ENCODE results near the gene ATAD3C. TPM values are rescaled to one million over a fixed set of nuclear protein-coding genes. Genes with fewer than 3 reads are reported as not detected.
"Not testable (repeated sequence)": the region's sequence is repeated elsewhere in the genome, so short reads cannot be mapped to it uniquely, and the experiment has no call there.

Gene ATAD3C
- total RNA-seq, 1 experiment from 2014 or later = not detected

DNA sequence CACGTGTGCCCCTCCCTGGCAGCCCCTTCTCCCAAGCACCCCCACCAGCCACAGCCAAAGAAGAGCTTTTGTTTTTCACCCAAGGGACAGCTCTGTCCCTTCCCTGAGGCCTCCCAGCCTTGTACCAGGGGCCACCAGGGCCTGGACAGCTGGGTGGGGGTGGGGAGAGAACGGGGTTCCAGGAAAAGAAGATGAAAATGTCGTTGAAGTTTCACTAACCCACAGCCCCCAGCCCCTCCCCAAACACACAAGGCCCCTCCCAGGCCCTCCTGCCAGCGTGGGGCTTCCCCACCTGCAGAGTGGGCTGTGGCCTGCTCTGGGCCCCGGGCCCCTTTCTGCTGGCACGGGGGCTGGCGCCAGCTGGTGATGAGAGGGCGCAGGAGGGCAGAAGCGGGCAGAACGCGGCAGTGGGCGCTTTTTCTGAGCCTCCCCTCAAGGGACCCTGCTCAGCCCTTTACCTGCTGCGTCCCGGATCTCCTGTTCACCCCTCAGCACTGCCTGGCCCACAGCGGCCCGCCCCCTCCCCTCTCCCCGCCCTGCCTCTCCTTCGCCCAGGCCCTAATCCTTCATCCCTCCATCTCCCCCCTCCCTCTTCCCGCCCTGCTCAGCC, 22.9 kb upstream of the ATAD3C start:
- no peaks in the 10 kb centered on the region for H3K9me3 ChIP-seq (ENCODE audit: low read length)
- no peaks in the 10 kb centered on the region for H3K79me2 ChIP-seq (ENCODE audit: low read length)
- H2AFZ ChIP-seq (ENCODE audit: low read length) = no peak overlapping the region
- no peaks in the 10 kb centered on the region for H3K4me1 ChIP-seq (ENCODE audit: low read length)
- no peak for DNase-seq
- H3K27ac ChIP-seq (ENCODE audit: low read length) = no peak overlapping the region
- no peaks in the 10 kb centered on the region for H3K27me3 ChIP-seq (ENCODE audit: low read length)
- no peak overlapping the region for H3K4me2 ChIP-seq (ENCODE audit: low read depth, low read length, poor library complexity, severe bottlenecking)
- H3K36me3 ChIP-seq (ENCODE audit: insufficient read depth, low read length) = no peaks in the 10 kb centered on the region
- H3K4me3 ChIP-seq (ENCODE audit: low read length) = no peak overlapping the region
- H3K9ac ChIP-seq (ENCODE audit: low read length) = no peak overlapping the region
- no peaks in the 10 kb centered on the region for H4K20me1 ChIP-seq (ENCODE audit: insufficient read depth, low read depth, low read length)
- H3K9me2 ChIP-seq (replicated peaks; ENCODE audit: insufficient read depth, low read length) = no peaks in the 10 kb centered on the region

DNA sequence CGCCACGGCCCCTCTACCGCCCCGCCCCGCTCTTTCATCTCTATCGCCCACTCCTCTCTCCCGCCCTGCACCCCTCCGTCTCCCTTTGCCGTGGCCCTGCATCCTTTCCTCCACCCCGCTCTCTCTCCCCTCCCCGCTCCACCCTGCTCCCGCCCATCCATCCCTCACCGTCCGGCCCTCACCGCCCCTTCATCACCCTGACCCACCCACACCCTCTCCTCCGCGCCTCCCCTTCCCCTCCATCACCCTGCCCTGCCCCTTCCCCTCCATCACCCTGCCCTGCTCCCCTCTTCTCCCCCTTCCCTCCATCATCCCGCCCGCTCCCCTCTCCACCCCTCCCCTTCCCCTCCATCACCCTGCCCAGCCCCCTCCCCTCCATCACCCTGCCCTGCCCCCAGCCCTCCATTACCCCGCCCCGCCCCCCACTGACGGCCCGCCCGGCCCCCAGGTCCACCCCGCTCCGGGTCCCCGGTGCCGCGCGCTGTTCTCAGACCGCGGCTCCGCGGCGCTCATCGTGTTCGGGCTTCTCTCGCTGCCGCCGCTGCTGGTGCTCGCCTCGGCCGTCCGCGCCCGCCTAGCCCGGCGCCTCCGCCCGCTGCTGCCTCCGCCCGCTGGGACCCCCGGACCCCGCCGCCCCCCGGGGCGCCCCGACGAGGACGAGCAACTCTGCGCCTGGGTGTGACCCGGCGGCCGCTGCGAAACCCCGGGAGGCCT, 22.2 kb upstream of the ATAD3C start:
- no peaks in the 10 kb centered on the region for H3K9me2 ChIP-seq (replicated peaks; ENCODE audit: insufficient read depth, low read length)
- no peak overlapping the region for H3K9ac ChIP-seq (ENCODE audit: low read length)
- H3K36me3 ChIP-seq (ENCODE audit: insufficient read depth, low read length) = no peaks in the 10 kb centered on the region
- DNase-seq = no peak
- no peak overlapping the region for H3K4me3 ChIP-seq (ENCODE audit: low read length)
- H3K27ac ChIP-seq (ENCODE audit: low read length) = no peak overlapping the region
- no peak overlapping the region for H3K4me2 ChIP-seq (ENCODE audit: low read depth, low read length, poor library complexity, severe bottlenecking)
- H3K9me3 ChIP-seq (ENCODE audit: low read length) = no peaks in the 10 kb centered on the region
- no peak overlapping the region for H2AFZ ChIP-seq (ENCODE audit: low read length)
- no peaks in the 10 kb centered on the region for H3K4me1 ChIP-seq (ENCODE audit: low read length)
- no peaks in the 10 kb centered on the region for H4K20me1 ChIP-seq (ENCODE audit: insufficient read depth, low read depth, low read length)
- no peaks in the 10 kb centered on the region for H3K79me2 ChIP-seq (ENCODE audit: low read length)
- no peaks in the 10 kb centered on the region for H3K27me3 ChIP-seq (ENCODE audit: low read length)

DNA sequence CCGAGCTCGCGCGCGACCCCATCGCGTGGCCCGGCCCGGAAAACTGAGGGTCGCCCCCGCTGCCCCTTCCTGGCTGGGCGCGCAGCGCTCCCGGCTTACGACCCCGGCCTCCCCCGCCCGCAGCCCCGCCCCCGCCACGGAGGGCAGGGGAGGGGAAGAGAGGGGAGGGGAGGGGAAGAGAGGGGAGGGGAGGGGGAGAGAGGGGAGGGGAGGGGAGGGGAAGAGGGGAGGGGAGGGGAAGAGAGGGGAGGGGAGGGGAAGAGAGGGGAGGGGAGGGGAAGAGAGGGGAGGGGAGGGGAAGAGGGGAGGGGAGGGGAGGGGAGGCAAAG, 21.7 kb upstream of the ATAD3C start:
- H4K20me1 ChIP-seq (ENCODE audit: insufficient read depth, low read depth, low read length) = no peaks in the 10 kb centered on the region
- no peak for DNase-seq
- H3K27me3 ChIP-seq (ENCODE audit: low read length) = no peaks in the 10 kb centered on the region
- no peak overlapping the region for H3K4me3 ChIP-seq (ENCODE audit: low read length)
- no peak overlapping the region for H3K4me2 ChIP-seq (ENCODE audit: low read depth, low read length, poor library complexity, severe bottlenecking)
- no peaks in the 10 kb centered on the region for H3K79me2 ChIP-seq (ENCODE audit: low read length)
- H3K9me2 ChIP-seq (replicated peaks; ENCODE audit: insufficient read depth, low read length) = no peaks in the 10 kb centered on the region
- H3K27ac ChIP-seq (ENCODE audit: low read length) = no peak overlapping the region
- no peaks in the 10 kb centered on the region for H3K36me3 ChIP-seq (ENCODE audit: insufficient read depth, low read length)
- H3K9me3 ChIP-seq (ENCODE audit: low read length) = no peaks in the 10 kb centered on the region
- no peaks in the 10 kb centered on the region for H3K4me1 ChIP-seq (ENCODE audit: low read length)
- H3K9ac ChIP-seq (ENCODE audit: low read length) = no peak overlapping the region
- H2AFZ ChIP-seq (ENCODE audit: low read length) = no peak overlapping the region

DNA sequence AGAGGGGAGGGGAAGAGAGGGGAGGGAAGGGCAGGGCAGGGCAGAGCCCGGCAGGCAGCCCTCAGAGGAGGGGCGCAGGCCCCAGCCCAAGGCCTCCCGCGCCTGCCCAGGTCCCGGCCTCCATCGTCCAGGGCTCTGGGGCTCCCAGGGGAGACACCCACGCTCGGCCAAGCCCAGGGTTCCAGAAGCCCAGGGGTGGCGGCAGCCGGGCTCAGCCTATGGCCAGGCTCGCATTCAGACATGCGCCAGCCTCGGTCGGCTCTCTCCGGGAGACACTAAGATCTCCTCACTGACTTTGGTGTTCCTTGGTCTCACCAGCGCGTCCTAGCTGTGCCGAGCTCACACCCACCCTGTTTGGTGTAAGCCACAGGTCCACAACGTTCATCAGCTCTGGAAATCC, 21.3 kb upstream of the ATAD3C start:
- H3K79me2 ChIP-seq (ENCODE audit: low read length) = no peaks in the 10 kb centered on the region
- H3K9ac ChIP-seq (ENCODE audit: low read length) = no peak overlapping the region
- no peak overlapping the region for H3K4me3 ChIP-seq (ENCODE audit: low read length)
- H3K27me3 ChIP-seq (ENCODE audit: low read length) = no peaks in the 10 kb centered on the region
- DNase-seq = no peak
- H3K9me2 ChIP-seq (replicated peaks; ENCODE audit: insufficient read depth, low read length) = no peaks in the 10 kb centered on the region
- no peaks in the 10 kb centered on the region for H3K9me3 ChIP-seq (ENCODE audit: low read length)
- H3K4me2 ChIP-seq (ENCODE audit: low read depth, low read length, poor library complexity, severe bottlenecking) = no peak overlapping the region
- no peaks in the 10 kb centered on the region for H3K36me3 ChIP-seq (ENCODE audit: insufficient read depth, low read length)
- H4K20me1 ChIP-seq (ENCODE audit: insufficient read depth, low read depth, low read length) = no peaks in the 10 kb centered on the region
- no peak overlapping the region for H2AFZ ChIP-seq (ENCODE audit: low read length)
- no peaks in the 10 kb centered on the region for H3K4me1 ChIP-seq (ENCODE audit: low read length)
- no peak overlapping the region for H3K27ac ChIP-seq (ENCODE audit: low read length)

DNA sequence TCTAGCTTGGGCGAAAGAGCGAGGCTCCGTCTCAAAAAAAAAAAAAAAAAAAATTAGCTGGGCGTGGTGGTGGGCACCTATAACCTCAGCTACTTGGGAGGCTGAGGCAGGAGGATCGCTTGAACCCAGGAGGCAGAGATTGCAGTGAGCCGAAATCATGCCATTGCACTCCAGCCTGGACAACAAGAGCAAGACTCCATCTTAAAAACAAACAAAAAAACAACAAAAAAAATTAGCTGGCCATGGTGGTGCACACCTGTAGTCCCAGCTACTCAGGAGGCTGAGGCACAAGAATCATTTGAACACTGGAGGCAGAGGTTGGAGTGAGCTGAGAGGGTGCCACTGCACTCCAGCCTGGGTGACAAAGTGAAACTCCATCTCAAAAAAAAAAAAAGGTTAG, 20.5 kb upstream of the ATAD3C start:
- not testable (repeated sequence) for DNase-seq; H2AFZ ChIP-seq (ENCODE audit: low read length); H3K9me3 ChIP-seq (ENCODE audit: low read length); H3K27me3 ChIP-seq (ENCODE audit: low read length); H3K36me3 ChIP-seq (ENCODE audit: insufficient read depth, low read length); H3K4me3 ChIP-seq (ENCODE audit: low read length); H3K9ac ChIP-seq (ENCODE audit: low read length); H3K9me2 ChIP-seq (replicated peaks; ENCODE audit: insufficient read depth, low read length); H3K4me1 ChIP-seq (ENCODE audit: low read length); H4K20me1 ChIP-seq (ENCODE audit: insufficient read depth, low read depth, low read length); H3K4me2 ChIP-seq (ENCODE audit: low read depth, low read length, poor library complexity, severe bottlenecking); H3K79me2 ChIP-seq (ENCODE audit: low read length); H3K27ac ChIP-seq (ENCODE audit: low read length)

DNA sequence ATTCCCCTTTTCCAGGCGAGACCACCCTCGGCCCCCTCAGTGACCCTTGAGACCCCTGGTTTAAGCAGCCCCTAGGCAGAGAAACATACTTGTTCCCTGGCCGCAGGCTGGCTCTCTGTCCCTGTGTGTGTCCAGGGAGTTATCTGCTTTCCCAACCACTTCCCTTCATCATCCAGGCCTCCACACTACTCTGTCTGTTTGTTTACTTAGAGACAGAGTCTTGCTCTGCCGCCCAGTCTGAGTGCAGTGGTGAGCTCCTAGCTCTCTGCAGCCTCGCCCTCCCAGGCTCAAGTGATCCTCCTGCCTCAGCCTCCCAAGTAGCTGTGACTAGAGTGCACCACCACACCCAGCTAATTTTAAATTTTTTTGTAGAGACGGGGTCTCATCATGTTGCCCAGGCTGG, 19.8 kb upstream of the ATAD3C start:
- Histone ChIP-seq H3K79me2 (ENCODE audit: low read length) (no peaks in the 10 kb centered on the region), H3K9me3 (ENCODE audit: low read length) (no peaks in the 10 kb centered on the region), H2AFZ (ENCODE audit: low read length) (no peak overlapping the region), H4K20me1 (ENCODE audit: insufficient read depth, low read depth, low read length) (no peaks in the 10 kb centered on the region), H3K4me3 (ENCODE audit: low read length) (no peak overlapping the region), H3K4me1 (ENCODE audit: low read length) (no peaks in the 10 kb centered on the region), H3K27ac (ENCODE audit: low read length) (no peak overlapping the region), H3K27me3 (ENCODE audit: low read length) (no peaks in the 10 kb centered on the region), H3K9me2 (replicated peaks; ENCODE audit: insufficient read depth, low read length) (no peaks in the 10 kb centered on the region), H3K36me3 (ENCODE audit: insufficient read depth, low read length) (no peaks in the 10 kb centered on the region), H3K9ac (ENCODE audit: low read length) (no peak overlapping the region), H3K4me2 (ENCODE audit: low read depth, low read length, poor library complexity, severe bottlenecking) (no peak overlapping the region)
- no peak for DNase-seq

DNA sequence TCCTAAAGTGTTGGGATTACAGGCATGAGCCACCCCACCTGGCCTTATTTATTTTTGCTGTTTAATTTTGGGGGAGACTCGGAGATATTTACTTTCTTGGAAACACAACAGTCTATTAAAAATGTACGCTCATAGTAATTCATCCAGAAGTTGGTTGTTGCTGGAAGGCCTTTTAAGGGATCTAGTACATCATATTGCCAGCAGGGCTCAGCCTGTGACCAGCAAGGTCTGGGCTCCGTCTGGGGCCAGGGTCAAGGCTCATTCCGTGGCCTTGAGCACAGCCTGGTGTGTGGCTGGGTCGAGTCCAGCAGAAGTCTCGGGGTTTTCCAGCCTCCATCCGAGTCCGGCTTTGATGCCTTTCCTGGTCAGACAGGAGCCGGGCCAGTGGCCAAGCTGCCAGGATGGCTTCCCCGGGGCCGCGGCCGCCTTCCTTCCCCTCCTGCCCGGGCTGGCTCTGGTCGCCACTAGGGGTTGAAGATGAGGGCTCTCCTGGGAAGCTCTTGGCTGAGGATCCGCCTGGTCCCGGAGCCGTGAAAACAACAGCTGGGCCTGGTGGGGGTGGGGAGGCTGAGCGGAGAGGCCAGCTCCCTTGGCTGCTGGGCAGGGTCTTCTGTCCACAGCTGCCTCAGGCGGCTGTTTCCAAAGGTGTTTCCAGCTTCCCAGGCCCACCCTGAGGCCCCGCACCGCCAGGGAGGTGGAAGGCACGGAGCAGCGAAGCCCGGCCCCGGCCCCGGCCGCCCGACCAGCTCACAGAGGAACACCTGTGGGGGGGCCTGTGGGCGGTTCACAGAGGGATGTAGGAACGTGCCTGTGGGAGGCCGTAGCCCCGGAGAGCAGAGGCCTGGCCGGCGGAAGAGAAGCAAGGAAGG, 19.1 kb upstream of the ATAD3C start:
- no peaks in the 10 kb centered on the region for H4K20me1 ChIP-seq (ENCODE audit: insufficient read depth, low read depth, low read length)
- no peak overlapping the region for H3K27ac ChIP-seq (ENCODE audit: low read length)
- H3K4me3 ChIP-seq (ENCODE audit: low read length) = no peak overlapping the region
- H3K9me3 ChIP-seq (ENCODE audit: low read length) = no peaks in the 10 kb centered on the region
- no peak overlapping the region for H3K4me2 ChIP-seq (ENCODE audit: low read depth, low read length, poor library complexity, severe bottlenecking)
- no peak overlapping the region for H3K9ac ChIP-seq (ENCODE audit: low read length)
- H3K4me1 ChIP-seq (ENCODE audit: low read length) = no peaks in the 10 kb centered on the region
- H3K9me2 ChIP-seq (replicated peaks; ENCODE audit: insufficient read depth, low read length) = no peaks in the 10 kb centered on the region
- no peaks in the 10 kb centered on the region for H3K36me3 ChIP-seq (ENCODE audit: insufficient read depth, low read length)
- DNase-seq = no peak
- no peak overlapping the region for H2AFZ ChIP-seq (ENCODE audit: low read length)
- H3K27me3 ChIP-seq (ENCODE audit: low read length) = no peaks in the 10 kb centered on the region
- no peaks in the 10 kb centered on the region for H3K79me2 ChIP-seq (ENCODE audit: low read length)

DNA sequence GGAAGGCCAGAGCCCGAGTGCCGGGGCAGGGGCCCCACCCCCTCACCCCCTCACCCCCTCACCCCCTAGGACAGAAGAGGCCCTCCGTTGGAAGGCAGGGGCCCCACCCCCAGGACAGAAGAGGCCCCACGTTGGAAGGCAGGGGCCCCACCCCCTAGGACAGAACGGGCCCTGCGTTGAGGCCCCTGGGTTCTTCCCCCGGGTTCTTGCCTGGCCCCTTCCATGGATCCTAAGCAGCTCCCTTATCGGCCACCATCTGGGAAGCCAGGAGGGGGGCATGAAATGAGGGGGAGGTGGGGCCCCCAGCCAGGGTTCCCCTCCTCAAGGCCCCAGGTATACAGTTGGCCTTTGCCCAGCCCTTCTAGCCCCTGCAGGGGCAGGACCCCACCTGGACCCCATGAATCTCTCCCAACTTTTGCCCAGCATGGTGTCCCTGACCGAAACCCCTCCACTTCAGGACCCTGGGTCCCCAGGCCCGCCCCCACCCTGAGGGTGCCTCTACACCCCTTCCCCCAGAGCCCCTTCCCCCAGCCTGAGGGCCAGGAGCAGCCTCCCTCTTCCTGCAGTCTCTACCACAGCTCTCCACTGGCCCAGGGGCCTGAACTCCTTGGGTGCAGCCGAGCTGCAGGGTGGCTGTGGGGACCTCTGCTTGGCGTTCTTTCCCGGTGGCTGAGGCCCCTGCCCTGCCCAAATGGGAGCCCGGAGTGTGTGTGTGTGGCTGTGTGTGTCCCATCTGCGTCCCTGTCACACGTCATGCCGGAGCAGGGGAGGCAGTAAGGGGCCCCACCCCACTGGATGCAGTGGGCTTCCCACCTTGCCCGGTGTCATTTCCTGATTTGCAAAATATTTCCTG, 18.3 kb upstream of the ATAD3C start:
- Histone ChIP-seq H3K36me3 (ENCODE audit: insufficient read depth, low read length) (no peaks in the 10 kb centered on the region), H3K4me2 (ENCODE audit: low read depth, low read length, poor library complexity, severe bottlenecking) (no peak overlapping the region), H3K9me2 (replicated peaks; ENCODE audit: insufficient read depth, low read length) (no peaks in the 10 kb centered on the region), H3K4me3 (ENCODE audit: low read length) (no peak overlapping the region), H3K27ac (ENCODE audit: low read length) (no peak overlapping the region), H4K20me1 (ENCODE audit: insufficient read depth, low read depth, low read length) (no peaks in the 10 kb centered on the region), H3K79me2 (ENCODE audit: low read length) (no peaks in the 10 kb centered on the region), H3K9ac (ENCODE audit: low read length) (no peak overlapping the region), H3K4me1 (ENCODE audit: low read length) (no peaks in the 10 kb centered on the region), H3K9me3 (ENCODE audit: low read length) (no peaks in the 10 kb centered on the region), H2AFZ (ENCODE audit: low read length) (no peak overlapping the region), H3K27me3 (ENCODE audit: low read length) (no peaks in the 10 kb centered on the region)
- DNase-seq = no peak

Data from Karpas-422 (cell line).